Measurements from ENCODE around the gene DENND10.
A peak's percentile ranks its signal among the peaks of the same experiment; 100 is the strongest.

The DENND10 gene

GRCh38 chr10:119059557-119059956 is 44.4 kb upstream of the DENND10 start:
- Histone ChIP-seq H3K9me3 (ENCODE audit: control insufficient read depth, insufficient read depth, low read length) (no peaks in the 10 kb centered on the region), H3K27me3 (ENCODE audit: control insufficient read depth, low read length) (no peaks in the 10 kb centered on the region), H3K4me2 (ENCODE audit: low read length) (no peak overlapping the region), H4K20me1 (ENCODE audit: control insufficient read depth, insufficient read depth, low read depth, low read length) (peaks cover 15% of the 10 kb centered on the region), H3K27ac (ENCODE audit: low read depth, low read length) (no peak overlapping the region), H3K4me3 (ENCODE audit: low read length) (no peak overlapping the region), H3K36me3 (ENCODE audit: control insufficient read depth, low read length) (peaks cover 98% of the 10 kb centered on the region), H3K79me2 (ENCODE audit: control insufficient read depth, low read length) (peaks cover 91% of the 10 kb centered on the region), H3K4me1 (ENCODE audit: control insufficient read depth, low read length) (peaks cover 16% of the 10 kb centered on the region), H3F3A (ENCODE audit: control insufficient read depth, insufficient read depth) (peaks cover 61% of the 10 kb centered on the region), H3K9me2 (replicated peaks; ENCODE audit: control insufficient read depth, low read length) (no peaks in the 10 kb centered on the region)
- no peak for TF ChIP-seq CTCF (IDR thresholded peaks at IDR 0.05; ENCODE audit: low read depth, low read length, poor library complexity, severe bottlenecking)
- TF ChIP-seq EZH2phosphoT487 (IDR thresholded peaks at IDR 0.05; ENCODE audit: borderline replicate concordance, low read length) = no peak

- Histone ChIP-seq H3K4me3 (ENCODE audit: low read length) (no peak overlapping the region), H4K20me1 (ENCODE audit: control insufficient read depth, insufficient read depth, low read depth, low read length) (peaks cover 15% of the 10 kb centered on the region), H3K9me3 (ENCODE audit: control insufficient read depth, insufficient read depth, low read length) (no peaks in the 10 kb centered on the region), H3K4me1 (ENCODE audit: control insufficient read depth, low read length) (peaks cover 16% of the 10 kb centered on the region), H3K27me3 (ENCODE audit: control insufficient read depth, low read length) (no peaks in the 10 kb centered on the region), H3K9me2 (replicated peaks; ENCODE audit: control insufficient read depth, low read length) (no peaks in the 10 kb centered on the region), H3K79me2 (ENCODE audit: control insufficient read depth, low read length) (peaks cover 91% of the 10 kb centered on the region), H3F3A (ENCODE audit: control insufficient read depth, insufficient read depth) (peaks cover 60% of the 10 kb centered on the region), H3K27ac (ENCODE audit: low read depth, low read length) (no peak overlapping the region), H3K4me2 (ENCODE audit: low read length) (no peak overlapping the region), H3K36me3 (ENCODE audit: control insufficient read depth, low read length) (peaks cover 98% of the 10 kb centered on the region)
- no peak for TF ChIP-seq EZH2phosphoT487 (IDR thresholded peaks at IDR 0.05; ENCODE audit: borderline replicate concordance, low read length)
- no peak for TF ChIP-seq CTCF (IDR thresholded peaks at IDR 0.05; ENCODE audit: low read depth, low read length, poor library complexity, severe bottlenecking)
Measured at GRCh38 chr10:119060107-119060506, 43.8 kb upstream of the DENND10 start.

- Histone ChIP-seq H3F3A (ENCODE audit: control insufficient read depth, insufficient read depth) (peaks cover 52% of the 10 kb centered on the region), H3K79me2 (ENCODE audit: control insufficient read depth, low read length) (peaks cover 94% of the 10 kb centered on the region), H3K27ac (ENCODE audit: low read depth, low read length) (0 out of 2 replicates have a peak overlapping the region, but pooled peaks have one; percentile 17), H3K27me3 (ENCODE audit: control insufficient read depth, low read length) (no peaks in the 10 kb centered on the region), H3K4me2 (ENCODE audit: low read length) (no peak overlapping the region), H3K36me3 (ENCODE audit: control insufficient read depth, low read length) (peaks cover 99% of the 10 kb centered on the region), H4K20me1 (ENCODE audit: control insufficient read depth, insufficient read depth, low read depth, low read length) (peaks cover 18% of the 10 kb centered on the region), H3K4me1 (ENCODE audit: control insufficient read depth, low read length) (peaks cover 16% of the 10 kb centered on the region), H3K9me3 (ENCODE audit: control insufficient read depth, insufficient read depth, low read length) (no peaks in the 10 kb centered on the region), H3K9me2 (replicated peaks; ENCODE audit: control insufficient read depth, low read length) (no peaks in the 10 kb centered on the region), H3K4me3 (ENCODE audit: low read length) (no peak overlapping the region)
- TF ChIP-seq EZH2phosphoT487 (IDR thresholded peaks at IDR 0.05; ENCODE audit: borderline replicate concordance, low read length) (no peak), CTCF (IDR thresholded peaks at IDR 0.05; ENCODE audit: low read depth, low read length, poor library complexity, severe bottlenecking) (no peak)
Measured at GRCh38 chr10:119061352-119061751, 42.6 kb upstream of the DENND10 start.
